K562 (cell line): ENCODE data around the gene TTC38. TPM values are rescaled to one million over a fixed set of nuclear protein-coding genes. Genes with fewer than 3 reads are reported as not detected.

Experiments used
- ATAC-seq: fragments of 200-7000 bp; cut with Tn5 transposase; 3 replicates; pipeline ENCODE4 v1.9.1; 2020; ENCODE audit warnings: moderate library complexity
- BruUV-seq: library from RNA; stranded (reverse); fragments of 400-500 nt; replicated peaks from 2 replicates; lab custom pipeline; 2021; lab: Mats Ljungman, UMichigan
- CTCF ChIA-PET: fragments of 300-600 bp; formaldehyde crosslinking; extraction: SDS; loops from one replicate; lab custom pipeline; 2021; ENCODE audit warnings: low intra/inter-chr PET ratio; lab: Yijun Ruan, JAX
- POLR2A ChIA-PET: fragments of 300-600, 350-650 bp; sonication (Branson Sonifier 250); formaldehyde crosslinking; extraction: SDS; loops from one replicate; lab custom pipeline; 2021; ENCODE audit warnings: antibody characterized with exemption, inconsistent platforms; lab: Yijun Ruan, JAX
- DNase-seq, 4 experiments: peaks; one replicate each; pipeline versions ENCODE4 v3.0.0 to v3.0.0-alpha.2; 2011 to 2018; ENCODE audit warnings: low spot score in 3 of 4, mixed read lengths in 3 of 4; ENCODE audit errors: extremely low read depth in 1 of 4
- FAIRE-seq: peaks from 2 replicates; lab custom pipeline; 2011; peaks lifted over from hg19 to GRCh38; lab: Jason Lieb, UNC
- H2AFZ ChIP-seq: 2 replicates; pipeline ENCODE4 v1.6.0; 2011; ENCODE audit warnings: low read depth, low read length, control low read depth, inconsistent platforms
- H3K27ac ChIP-seq: fragments of 200-600 bp; 3 replicates; pipeline ENCODE4 v1.8.0; 2011; ENCODE audit warnings: low read depth, mild to moderate bottlenecking, control low read depth, inconsistent platforms, low read length, moderate library complexity, mixed read lengths; ENCODE audit errors: extremely low read depth
- H3K27me3 ChIP-seq, 2 experiments: fragments of 300-600 bp in 1 of 2; 2 replicates in 1 of 2; 3 replicates in 1 of 2; pipeline versions ENCODE4 v1.6.0 to v1.8.0; 2011; ENCODE audit warnings: inconsistent platforms in 2 of 2, low read length in 2 of 2, mild to moderate bottlenecking in 1 of 2, mixed read lengths in 1 of 2, moderate library complexity in 1 of 2; ENCODE audit not compliant: control insufficient read depth in 2 of 2, insufficient read depth in 2 of 2
- H3K36me3 ChIP-seq: fragments of 300-600 bp; 3 replicates; pipeline ENCODE4 v1.8.0; 2011; ENCODE audit warnings: mild to moderate bottlenecking, low read length, inconsistent platforms; ENCODE audit not compliant: control insufficient read depth, insufficient read depth
- H3K4me1 ChIP-seq, 2 experiments: fragments of 200-600 bp in 1 of 2; replicated peaks in 1 of 2; 2 replicates in 1 of 2; 3 replicates in 1 of 2; pipeline versions ENCODE4 v1.5.1 to v1.8.0; 2011; ENCODE audit warnings: inconsistent platforms in 2 of 2, low read length in 2 of 2, mild to moderate bottlenecking in 1 of 2, mixed read lengths in 1 of 2, moderate library complexity in 1 of 2; ENCODE audit not compliant: control insufficient read depth in 2 of 2, insufficient read depth in 2 of 2
- H3K4me2 ChIP-seq: 2 replicates; pipeline ENCODE4 v1.6.1; 2011; ENCODE audit warnings: low read length, control low read depth, inconsistent platforms, mixed read lengths; ENCODE audit not compliant: insufficient read depth
- H3K4me3 ChIP-seq: fragments of 200-600 bp; sonication (generic), shearing (Covaris generic); 2 replicates; pipeline ENCODE4 v1.5.1; 2016; ENCODE audit warnings: control low read depth, inconsistent platforms
- H3K79me2 ChIP-seq: fragments of 200-600 bp; 3 replicates; pipeline ENCODE4 v1.8.0; 2011; ENCODE audit warnings: low read length, inconsistent platforms; ENCODE audit not compliant: control insufficient read depth, insufficient read depth
- H3K9ac ChIP-seq, 2 experiments: 2 replicates each; pipeline versions ENCODE4 v1.6.0 to v1.6.1; 2011; ENCODE audit warnings: low read depth in 2 of 2, low read length in 2 of 2, control low read depth in 1 of 2, inconsistent platforms in 1 of 2, mild to moderate bottlenecking in 1 of 2, mixed read lengths in 1 of 2; ENCODE audit not compliant: insufficient read depth in 1 of 2
- H3K9me1 ChIP-seq: one replicate; pipeline ENCODE4 v1.6.0; 2011; ENCODE audit warnings: inconsistent platforms, mild to moderate bottlenecking, low read length, moderate library complexity; ENCODE audit not compliant: control insufficient read depth, insufficient read depth
- H3K9me3 ChIP-seq: replicated peaks from 2 replicates; pipeline ENCODE4 v1.5.1; 2011; ENCODE audit warnings: low read depth, low read length, inconsistent platforms; ENCODE audit not compliant: control insufficient read depth, insufficient read depth
- H4K20me1 ChIP-seq: replicated peaks from 2 replicates; pipeline ENCODE4 v1.6.1; 2011; ENCODE audit warnings: low read length, inconsistent platforms, mixed read lengths; ENCODE audit not compliant: control insufficient read depth, insufficient read depth
- ADNP ChIP-seq: fragments of 200-800 bp; sonication (Bioruptor generic); IDR thresholded peaks from 2 replicates; pipeline ENCODE4 v1.6.1; 2016; ENCODE audit warnings: missing genetic modification characterization, missing compliant biosample characterization
- ATF7 ChIP-seq: fragments of 450-650 bp; IDR thresholded peaks from 2 replicates; pipeline ENCODE4 v1.7.1; 2014; ENCODE audit warnings: mild to moderate bottlenecking, moderate library complexity
- BCOR ChIP-seq: fragments of 450-650 bp; IDR thresholded peaks from 2 replicates; pipeline ENCODE4 v1.6.1; 2016
- CLOCK ChIP-seq: fragments of 250-450 bp; sonication (Bioruptor Pico); IDR thresholded peaks from 2 replicates; pipeline ENCODE4 v1.4.0; 2020; ENCODE audit warnings: mild to moderate bottlenecking, moderate library complexity, borderline replicate concordance
- CREB5 ChIP-seq: fragments of 250-450 bp; sonication (Bioruptor Pico); IDR thresholded peaks from 2 replicates; pipeline ENCODE4 v1.5.0; 2020; ENCODE audit warnings: mild to moderate bottlenecking
- GTF2A2 ChIP-seq: IDR thresholded peaks from 2 replicates; pipeline ENCODE4 v1.6.1; 2016; ENCODE audit warnings: mild to moderate bottlenecking, missing genetic modification characterization, missing compliant biosample characterization
- GTF2B ChIP-seq: IDR thresholded peaks from 2 replicates; pipeline ENCODE4 v1.6.1; 2011; ENCODE audit not compliant: insufficient read length; ENCODE audit errors: extremely low read depth
- GTF2E2 ChIP-seq: fragments of 200-800 bp; sonication (Bioruptor generic); IDR thresholded peaks from 2 replicates; pipeline ENCODE4 v1.6.1; 2016; ENCODE audit warnings: missing genetic modification characterization, missing compliant biosample characterization
- MEIS2 ChIP-seq: fragments of 450-650 bp; IDR thresholded peaks from 2 replicates; pipeline ENCODE4 v1.6.1; 2014; ENCODE audit warnings: mild to moderate bottlenecking; ENCODE audit not compliant: partially characterized antibody
- NKRF ChIP-seq: fragments of 450-650 bp; IDR thresholded peaks from 2 replicates; pipeline ENCODE4 v1.6.1; 2016; ENCODE audit warnings: borderline replicate concordance
- PURB ChIP-seq: sonication (generic); formaldehyde crosslinking; IDR thresholded peaks from 2 replicates; pipeline ENCODE4 v1.9.0; 2021; ENCODE audit warnings: low read depth, mild to moderate bottlenecking, missing genetic modification reagents
- SMAD1 ChIP-seq: fragments of 150-350 bp; IDR thresholded peaks from 2 replicates; pipeline ENCODE4 v1.6.1; 2014; ENCODE audit warnings: low read length, low read depth; ENCODE audit not compliant: partially characterized antibody
- SMARCE1 ChIP-seq: fragments of 450-650 bp; IDR thresholded peaks from 2 replicates; pipeline ENCODE4 v1.7.1; 2016; ENCODE audit warnings: mild to moderate bottlenecking
- SP1 ChIP-seq: sonication (generic); formaldehyde crosslinking; IDR thresholded peaks from 2 replicates; pipeline ENCODE4 v1.8.1; 2022; ENCODE audit warnings: mild to moderate bottlenecking, missing genetic modification reagents
- TCF3 ChIP-seq: sonication (generic); formaldehyde crosslinking; IDR thresholded peaks from 2 replicates; pipeline ENCODE4 v1.4.0; 2020; ENCODE audit warnings: mild to moderate bottlenecking, missing genetic modification reagents
- ZNF140 ChIP-seq: fragments of 250-450 bp; sonication (Bioruptor Pico); IDR thresholded peaks from 2 replicates; pipeline ENCODE4 v1.8.0; 2021; ENCODE audit warnings: moderate library complexity, mild to moderate bottlenecking, inconsistent platforms
- ZNF217 ChIP-seq: sonication (generic); formaldehyde crosslinking; IDR thresholded peaks from 2 replicates; pipeline ENCODE4 v1.8.0; 2022; ENCODE audit warnings: mild to moderate bottlenecking, missing genetic modification reagents
- WGBS: fragments of 100-300 bp; shearing (Covaris generic); methylation state at CpG from one replicate; pipeline ENCODE4 v1.1.6; 2016; ENCODE audit warnings: low coverage, mixed read lengths; ENCODE audit not compliant: insufficient coverage; ENCODE audit errors: missing lambda C conversion rate; 5-methylcytosine and 5-hydroxymethylcytosine counted together
- in situ Hi-C: fragments of 300-500 bp; cut with MboI; formaldehyde crosslinking; loops from 4 replicates; pipeline ENCODE4 v1.15.0; 2018; ENCODE audit warnings: inconsistent platforms, mixed read lengths
- intact Hi-C: fragments of 100-400 bp; cut with micrococcal nuclease; formaldehyde crosslinking; loops from 2 replicates; pipeline ENCODE4 v1.14.2; 2022
- polyA plus RNA-seq, 8 experiments: library from polyadenylated mRNA; depleted of rRNA in 4 of 8; stranded (reverse) in 5 of 8; unstranded in 3 of 8; fragments of >200 nt; fragmentation: Nextera tagmentation in 2 of 8; fragmentation: Illumina TruSeq in 1 of 8; extraction: Ambion mirVana in 2 of 8; extraction: Trizol in 1 of 8; gene quantifications; 2 replicates each; pipeline versions ENCODE4 v1.2.1 to v1.2.3, GENCODE V29; 2011 to 2014; ENCODE audit warnings: inconsistent platforms in 1 of 8, missing spikeins in 1 of 8
- total RNA-seq, 7 experiments: library from RNA; depleted of rRNA in 6 of 7; stranded (reverse); fragments of >200 nt in 6 of 7; fragmentation: Illumina TruSeq in 2 of 7; extraction: Trizol in 2 of 7; gene quantifications; 2 replicates each; pipeline versions ENCODE4 v1.2.1 to v1.2.3, GENCODE V29; 2011 to 2021; ENCODE audit warnings: low replicate concordance in 1 of 7

The TTC38 gene
- total and polyA plus RNA-seq, 9 of the 15 experiments (the other 6 are each of a cell fraction or from before 2014, with no cell fraction given) = 0.84 to 28.4 (median 18.1) TPM

GRCh38 chr22:46256358-46256958, 11.3 kb upstream of the TTC38 start:
- ATAC-seq (no peak), FAIRE-seq (peak; percentile 73), DNase-seq (peak in 2 of 4 experiments; percentile 36 to 44)
- H2AFZ ChIP-seq = no peak overlapping the region
- H3K79me2 ChIP-seq = peaks cover 18% of the 10 kb centered on the region
- H3K9me3 ChIP-seq = peaks cover 3% of the 10 kb centered on the region; the same call in 1 of the 2 replicates
- H3K4me3 ChIP-seq = no peak overlapping the region
- ChIA-PET POLR2A (interaction anchor here (1.0 to 1.5 kb wide), 2 partner anchors 12 to 47 kb away, joined by 3 to 5 read pairs; partner anchors contain the start of gene TTC38), CTCF (no interaction called here)
- no TSS peak for BruUV-seq
- no peaks in the 10 kb centered on the region for H3K27me3 ChIP-seq
- WGBS = 45% methylated on average over 8 of the region's 8 CpGs
- in situ Hi-C loops = no loop called here
- no peaks in the 10 kb centered on the region for H3K9me1 ChIP-seq
- H3K4me1 ChIP-seq = peaks cover 6 to 14% of the 10 kb centered on the region in 2 experiments; a peak in 4 of 5 replicates
- no peaks in the 10 kb centered on the region for H4K20me1 ChIP-seq
- intact Hi-C loops = no loop called here
- H3K36me3 ChIP-seq = no peaks in the 10 kb centered on the region; the same call in 2 of the 3 replicates
- H3K9ac ChIP-seq = no peak overlapping the region
- H3K4me2 ChIP-seq = no peak overlapping the region
- H3K27ac ChIP-seq = peak overlapping the region; percentile 5; the same call in 1 of the 3 replicates
- TF ChIP-seq GTF2B (no peak), ATF7 (no peak), MEIS2 (peak; percentile 64), TCF3 (CRISPR knock-in tag) (peak; percentile 63), GTF2E2 (tag) (no peak), CLOCK (CRISPR knock-in tag) (no peak), NKRF (no peak), SP1 (CRISPR knock-in tag) (no peak), ZNF217 (no peak), ZNF140 (CRISPR knock-in tag) (no peak), SMAD1 (no peak), ADNP (tag) (no peak), SMARCE1 (peak; percentile 24; the same call in 1 of the 2 replicates), BCOR (no peak), GTF2A2 (no peak), PURB (CRISPR knock-in tag) (no peak), CREB5 (no peak)
